ES-I3 (cell line): ENCODE results near the gene CPE.
"Not testable (repeated sequence)": the region's sequence is repeated elsewhere in the genome, so short reads cannot be mapped to it uniquely, and the experiment has no call there.

Experiments used
- H3K36me3 ChIP-seq: 2 replicates; pipeline ENCODE4 v1.6.1; 2013; ENCODE audit warnings: mild to moderate bottlenecking, low read length, control low read depth, moderate library complexity; ENCODE audit not compliant: insufficient read depth
- H3K4me1 ChIP-seq: 2 replicates; pipeline ENCODE4 v1.6.1; 2013; ENCODE audit warnings: mild to moderate bottlenecking, control low read depth, low read length; ENCODE audit not compliant: insufficient read depth
- H3K9ac ChIP-seq: 2 replicates; pipeline ENCODE4 v1.6.1; 2013; ENCODE audit warnings: low read depth, mild to moderate bottlenecking, low read length, moderate library complexity
- H3K9me3 ChIP-seq: 2 replicates; pipeline ENCODE4 v1.6.1; 2013; ENCODE audit warnings: mild to moderate bottlenecking, low read length, moderate library complexity; ENCODE audit not compliant: control insufficient read depth, insufficient read depth

The CPE gene

GRCh38 chr4:165443276-165443675, 64.5 kb downstream of the CPE start:
- H3K9ac ChIP-seq = no peak overlapping the region
- no peaks in the 10 kb centered on the region for H3K36me3 ChIP-seq

GRCh38 chr4:165448700-165449099, 69.9 kb downstream of the CPE start:
- no peaks in the 10 kb centered on the region for H3K4me1 ChIP-seq
- H3K9ac ChIP-seq = no peak overlapping the region
- no peaks in the 10 kb centered on the region for H3K36me3 ChIP-seq
- no peaks in the 10 kb centered on the region for H3K9me3 ChIP-seq

More at GRCh38 chr4:165443276-165443675, 64.5 kb downstream of the CPE start:
- H3K9me3 ChIP-seq = no peaks in the 10 kb centered on the region
- H3K4me1 ChIP-seq = peaks cover 15% of the 10 kb centered on the region

GRCh38 chr4:165449333-165449732, 70.5 kb downstream of the CPE start:
- H3K4me1 ChIP-seq = no peaks in the 10 kb centered on the region
- H3K9ac ChIP-seq = no peak overlapping the region
- H3K36me3 ChIP-seq = no peaks in the 10 kb centered on the region
- H3K9me3 ChIP-seq = no peaks in the 10 kb centered on the region

- Histone ChIP-seq H3K4me1 (no peaks in the 10 kb centered on the region), H3K9ac (no peak overlapping the region), H3K36me3 (no peaks in the 10 kb centered on the region), H3K9me3 (no peaks in the 10 kb centered on the region)
Measured at GRCh38 chr4:165450871-165451270, 72.1 kb downstream of the CPE start.

- not testable (repeated sequence) for H3K4me1 ChIP-seq, H3K9ac ChIP-seq, H3K9me3 ChIP-seq, H3K36me3 ChIP-seq
Measured at GRCh38 chr4:165453140-165453539, 74.3 kb downstream of the CPE start.

- peaks cover 3% of the 10 kb centered on the region; the same call in 1 of the 2 replicates for H3K4me1 ChIP-seq
- H3K36me3 ChIP-seq = no peaks in the 10 kb centered on the region
- H3K9ac ChIP-seq = no peak overlapping the region
- no peaks in the 10 kb centered on the region for H3K9me3 ChIP-seq
Measured at GRCh38 chr4:165454426-165454825, 75.6 kb downstream of the CPE start.

- Histone ChIP-seq H3K4me1 (peaks cover 3% of the 10 kb centered on the region; the same call in 1 of the 2 replicates), H3K36me3 (no peaks in the 10 kb centered on the region), H3K9me3 (no peaks in the 10 kb centered on the region), H3K9ac (no peak overlapping the region)
Measured at GRCh38 chr4:165457793-165458192, 79.0 kb downstream of the CPE start.

GRCh38 chr4:165458471-165458870, 79.7 kb downstream of the CPE start:
- no peaks in the 10 kb centered on the region for H3K36me3 ChIP-seq
- peaks cover 3% of the 10 kb centered on the region; the same call in 1 of the 2 replicates for H3K4me1 ChIP-seq
- no peak overlapping the region for H3K9ac ChIP-seq
- H3K9me3 ChIP-seq = no peaks in the 10 kb centered on the region

GRCh38 chr4:165461159-165461821, 82.5 kb downstream of the CPE start:
- Histone ChIP-seq H3K36me3 (no peaks in the 10 kb centered on the region), H3K9ac (no peak overlapping the region), H3K9me3 (no peaks in the 10 kb centered on the region), H3K4me1 (peaks cover 3% of the 10 kb centered on the region; the same call in 1 of the 2 replicates)

GRCh38 chr4:165462009-165462408, 83.2 kb downstream of the CPE start:
- H3K4me1 ChIP-seq = peaks cover 3% of the 10 kb centered on the region; the same call in 1 of the 2 replicates
- no peak overlapping the region for H3K9ac ChIP-seq
- no peaks in the 10 kb centered on the region for H3K9me3 ChIP-seq
- no peaks in the 10 kb centered on the region for H3K36me3 ChIP-seq

GRCh38 chr4:165464376-165464775, 85.6 kb downstream of the CPE start:
- no peak overlapping the region for H3K9ac ChIP-seq
- H3K36me3 ChIP-seq = no peaks in the 10 kb centered on the region; the same call in 1 of the 2 replicates
- H3K4me1 ChIP-seq = no peaks in the 10 kb centered on the region
- H3K9me3 ChIP-seq = no peaks in the 10 kb centered on the region

GRCh38 chr4:165464813-165465381, 86.1 kb downstream of the CPE start:
- Histone ChIP-seq H3K36me3 (no peaks in the 10 kb centered on the region; the same call in 1 of the 2 replicates), H3K9ac (no peak overlapping the region)

GRCh38 chr4:165470009-165470408, 91.2 kb downstream of the CPE start:
- no peaks in the 10 kb centered on the region for H3K4me1 ChIP-seq
- no peak overlapping the region for H3K9ac ChIP-seq
- H3K9me3 ChIP-seq = peaks cover 30% of the 10 kb centered on the region
- no peaks in the 10 kb centered on the region; the same call in none of the 2 replicates for H3K36me3 ChIP-seq

More at GRCh38 chr4:165464813-165465381, 86.1 kb downstream of the CPE start:
- no peaks in the 10 kb centered on the region for H3K4me1 ChIP-seq
- H3K9me3 ChIP-seq = no peaks in the 10 kb centered on the region

- Histone ChIP-seq H3K9me3 (peaks cover 31% of the 10 kb centered on the region), H3K4me1 (no peaks in the 10 kb centered on the region), H3K36me3 (no peaks in the 10 kb centered on the region; the same call in none of the 2 replicates), H3K9ac (no peak overlapping the region)
Measured at GRCh38 chr4:165472943-165473676, 94.3 kb downstream of the CPE start.
